Hematopoietic multipotent progenitor cell treated with erythropoietin and hydrocortisone succinate and interleukin-3 and kit ligand, for 15 days (in vitro differentiated cells): ENCODE data around the gene IL1RAP.
"Not testable (repeated sequence)": the region's sequence is repeated elsewhere in the genome, so short reads cannot be mapped to it uniquely, and the experiment has no call there.

Experiments
- DNase-seq: peaks from one replicate; pipeline ENCODE4 v3.0.0-alpha.2; 2015; ENCODE audit warnings: low spot score

IL1RAP gene

GRCh38 chr3:190513409-190514370 lies at the start of gene IL1RAP:
Gene IL1RAP, plus strand, starts transcription at chr3:190514085. Its CDS starts 50,205 bp downstream, at chr3:190564290.
- DNase-seq: peak; percentile 75

GRCh38 chr3:190467922-190468321 lies 46.0 kb upstream of the IL1RAP start:
- no peak for DNase-seq

- DNase-seq: not testable (repeated sequence)
These were observed 40.6 kb upstream of the IL1RAP start for GRCh38 chr3:190473261-190473660.

- no peak for DNase-seq
These were observed 32.1 kb upstream of the IL1RAP start for GRCh38 chr3:190481779-190482178.

- DNase-seq: no peak
These were observed 27.9 kb upstream of the IL1RAP start for GRCh38 chr3:190485830-190486532.

- no peak for DNase-seq
These were observed 27.4 kb upstream of the IL1RAP start for GRCh38 chr3:190486533-190486864.

- no peak for DNase-seq
These were observed 26.8 kb upstream of the IL1RAP start for GRCh38 chr3:190486908-190487607.

GRCh38 chr3:190491533-190492054 lies 22.3 kb upstream of the IL1RAP start:
- DNase-seq: no peak

GRCh38 chr3:190492129-190492528 lies 21.8 kb upstream of the IL1RAP start:
- DNase-seq: no peak

- DNase-seq: no peak
These were observed 20.9 kb upstream of the IL1RAP start for GRCh38 chr3:190492966-190493365.

GRCh38 chr3:190494907-190495306 lies 19.0 kb upstream of the IL1RAP start:
- no peak for DNase-seq

- DNase-seq: no peak
These were observed 18.5 kb upstream of the IL1RAP start for GRCh38 chr3:190495354-190495753.

- DNase-seq: no peak
These were observed 18.1 kb upstream of the IL1RAP start for GRCh38 chr3:190495796-190496195.

GRCh38 chr3:190496859-190497258 lies 17.0 kb upstream of the IL1RAP start:
- no peak for DNase-seq

GRCh38 chr3:190497811-190498210 lies 16.1 kb upstream of the IL1RAP start:
- no peak for DNase-seq

- no peak for DNase-seq
These were observed 15.6 kb upstream of the IL1RAP start for GRCh38 chr3:190498293-190498692.

GRCh38 chr3:190499122-190499521 lies 14.8 kb upstream of the IL1RAP start:
- DNase-seq: no peak

GRCh38 chr3:190502946-190503345 lies 10.9 kb upstream of the IL1RAP start:
- DNase-seq: no peak

GRCh38 chr3:190504354-190505125 lies 9.3 kb upstream of the IL1RAP start:
- DNase-seq: no peak

- DNase-seq: no peak
These were observed 8.4 kb upstream of the IL1RAP start for GRCh38 chr3:190505381-190506003.

- DNase-seq: no peak
These were observed 7.6 kb upstream of the IL1RAP start for GRCh38 chr3:190506271-190506670.
